GM23338 (cell line): ENCODE measurements around the gene IFNL3. TPM values are rescaled to one million over a fixed set of nuclear protein-coding genes. Genes with fewer than 3 reads are reported as not detected.
A peak's percentile ranks its signal among the peaks of the same experiment; 100 is the strongest.

Experiments used
- ATAC-seq: fragments of 200-7000 bp; cut with Tn5 transposase; 3 replicates; pipeline ENCODE4 v1.9.1; 2020
- DNase-seq: peaks from one replicate; pipeline ENCODE4 v3.0.0-alpha.2; 2015; ENCODE audit warnings: low spot score
- H2AFZ ChIP-seq: fragments of 200-600 bp; sonication (generic); 2 replicates; pipeline ENCODE4 v1.8.0; 2016; ENCODE audit warnings: antibody characterized with exemption, mild to moderate bottlenecking, moderate library complexity
- H3F3A ChIP-seq: fragments of 200-600 bp; sonication (generic); replicated peaks from 2 replicates; pipeline ENCODE4 v1.8.0; 2017; ENCODE audit warnings: antibody characterized with exemption, mixed run types, low read depth
- H3K27ac ChIP-seq: fragments of 200-600 bp; sonication (generic); 2 replicates; pipeline ENCODE4 v1.6.1; 2016; ENCODE audit warnings: low read depth
- H3K27me3 ChIP-seq: fragments of 200-600 bp; sonication (generic); 2 replicates; pipeline ENCODE4 v1.8.0; 2016; ENCODE audit warnings: mild to moderate bottlenecking, mixed run types, moderate library complexity; ENCODE audit not compliant: insufficient read depth
- H3K36me3 ChIP-seq: fragments of 200-600 bp; sonication (generic); 2 replicates; pipeline ENCODE4 v1.8.0; 2016; ENCODE audit warnings: mild to moderate bottlenecking; ENCODE audit not compliant: insufficient read depth
- H3K4me1 ChIP-seq: fragments of 200-600 bp; sonication (generic); 2 replicates; pipeline ENCODE4 v1.8.0; 2016; ENCODE audit warnings: mild to moderate bottlenecking, moderate library complexity; ENCODE audit not compliant: insufficient read depth
- H3K4me2 ChIP-seq: fragments of 200-600 bp; sonication (generic); 2 replicates; pipeline ENCODE4 v1.7.1; 2017; ENCODE audit warnings: mixed run types
- H3K4me3 ChIP-seq: fragments of 200-600 bp; sonication (generic); 2 replicates; pipeline ENCODE4 v1.6.1; 2016; ENCODE audit warnings: mixed run types
- H3K79me2 ChIP-seq: fragments of 200-600 bp; sonication (generic); replicated peaks from 2 replicates; pipeline ENCODE4 v1.8.0; 2017; ENCODE audit warnings: mild to moderate bottlenecking; ENCODE audit not compliant: insufficient read depth
- H3K9me2 ChIP-seq: fragments of 200-600 bp; sonication (generic); 2 replicates; pipeline ENCODE4 v1.8.0; 2017; ENCODE audit not compliant: insufficient read depth
- H4K20me1 ChIP-seq: fragments of 200-600 bp; sonication (generic); replicated peaks from 2 replicates; pipeline ENCODE4 v1.8.0; 2017; ENCODE audit warnings: mild to moderate bottlenecking; ENCODE audit not compliant: insufficient read depth
- H3K27ac Mint-ChIP-seq: 2 replicates; pipeline ENCODE4 v1.8.0; 2020; ENCODE audit warnings: inconsistent platforms, mild to moderate bottlenecking, moderate library complexity, mixed read lengths
- H3K27me3 Mint-ChIP-seq: 3 replicates; pipeline ENCODE4 v1.8.0; 2022; ENCODE audit warnings: low read depth, mild to moderate bottlenecking, moderate library complexity, mixed read lengths, inconsistent platforms; ENCODE audit not compliant: insufficient read depth, poor library complexity
- H3K36me3 Mint-ChIP-seq: 3 replicates; pipeline ENCODE4 v1.8.0; 2021; ENCODE audit warnings: low read depth, mild to moderate bottlenecking, inconsistent platforms, moderate library complexity, mixed read lengths
- H3K4me1 Mint-ChIP-seq: 3 replicates; pipeline ENCODE4 v1.8.0; 2020; ENCODE audit warnings: mild to moderate bottlenecking, inconsistent platforms, mixed read lengths
- H3K4me3 Mint-ChIP-seq: 3 replicates; pipeline ENCODE4 v1.8.0; 2021; ENCODE audit warnings: moderate library complexity, mild to moderate bottlenecking, inconsistent platforms, mixed read lengths
- H3K9me3 Mint-ChIP-seq: 3 replicates; pipeline ENCODE4 v1.8.0; 2020; ENCODE audit warnings: moderate library complexity, mild to moderate bottlenecking, inconsistent platforms, mixed read lengths
- CREB1 ChIP-seq: fragments of 250-450 bp; sonication (Bioruptor Pico); IDR thresholded peaks from 2 replicates; pipeline ENCODE4 v1.5.0; 2020; ENCODE audit warnings: low read depth, mild to moderate bottlenecking, moderate library complexity
- CTCF ChIP-seq, 2 experiments: fragments of 200-600 bp in 1 of 2; sonication (generic) in 1 of 2; conservative IDR thresholded peaks; 2 replicates each; pipeline versions ENCODE4 v1.5.1 to v1.6.1; 2016 to 2017; ENCODE audit warnings: antibody characterized with exemption in 2 of 2, low read depth in 2 of 2, mild to moderate bottlenecking in 2 of 2, moderate library complexity in 1 of 2
- EZH2 ChIP-seq: fragments of 200-600 bp; sonication (generic); IDR thresholded peaks from one replicate; pipeline ENCODE4 v1.8.0; 2017; ENCODE audit warnings: antibody characterized with exemption, mild to moderate bottlenecking, low read depth; ENCODE audit not compliant: unreplicated experiment
- JUNB ChIP-seq: IDR thresholded peaks from one replicate; pipeline ENCODE4 v1.6.1; 2016; ENCODE audit warnings: antibody characterized with exemption; ENCODE audit not compliant: unreplicated experiment
- NANOG ChIP-seq: IDR thresholded peaks from 2 replicates; pipeline ENCODE4 v1.6.1; 2016; ENCODE audit warnings: antibody characterized with exemption, borderline replicate concordance
- REST ChIP-seq: IDR thresholded peaks from one replicate; pipeline ENCODE4 v1.6.1; 2018; ENCODE audit warnings: antibody characterized with exemption; ENCODE audit not compliant: unreplicated experiment
- STAT1 ChIP-seq: IDR thresholded peaks from one replicate; pipeline ENCODE4 v1.6.1; 2016; ENCODE audit warnings: antibody characterized with exemption; ENCODE audit not compliant: unreplicated experiment
- polyA plus RNA-seq: library from polyadenylated mRNA; unstranded; fragments of >200 nt; fragmentation: Nextera tagmentation; extraction: Ambion mirVana; gene quantifications from 2 replicates; pipeline ENCODE4 v1.2.1, GENCODE V29; 2016
- total RNA-seq: library from RNA; depleted of rRNA; stranded (reverse); fragments of >200 nt; shearing (Covaris generic); gene quantifications from 2 replicates; pipeline ENCODE4 v1.2.3, GENCODE V29; 2014

IFNL3 gene
- total and polyA plus RNA-seq, 2 experiments from 2014 or later = not detected

GRCh38 chr19:39264306-39265290 is 19.8 kb upstream of the IFNL3 start:
- Mint-ChIP-seq H3K4me1 (peaks cover 8% of the 10 kb centered on the region; the same call in 2 of the 3 replicates), H3K9me3 (peaks cover 11% of the 10 kb centered on the region), H3K4me3 (peak overlapping the region; percentile 44), H3K27me3 (peaks cover 46% of the 10 kb centered on the region), H3K27ac (no peak overlapping the region), H3K36me3 (peaks cover 3% of the 10 kb centered on the region; the same call in 1 of the 3 replicates)
- Histone ChIP-seq H3K4me2 (peak overlapping the region; percentile 79), H3K79me2 (no peaks in the 10 kb centered on the region), H3K4me3 (peak overlapping the region; percentile 52), H4K20me1 (no peaks in the 10 kb centered on the region; the same call in 1 of the 2 replicates), H3K27ac (no peak overlapping the region), H3K27me3 (peaks cover 76% of the 10 kb centered on the region), H3K9me2 (no peaks in the 10 kb centered on the region), H3K36me3 (no peaks in the 10 kb centered on the region), H2AFZ (peak overlapping the region; percentile 95), H3K4me1 (no peaks in the 10 kb centered on the region; the same call in 1 of the 2 replicates), H3F3A (no peaks in the 10 kb centered on the region)
- TF ChIP-seq NANOG (no peak), CTCF (conservative IDR thresholded peaks at IDR 0.05; ENCODE audit: low read depth in 2 of 2) (peak in 1 of 2 experiments; percentile 29; a peak in 1 of 4 replicates), CREB1 (CRISPR knock-in tag) (no peak), STAT1 (no peak), REST (no peak), EZH2 (peak; percentile 77)
- DNase-seq = peak; percentile 67
- peak; percentile 72 for ATAC-seq

GRCh38 chr19:39263912-39264305 is 19.1 kb upstream of the IFNL3 start:
- H3K4me3 Mint-ChIP-seq = peak overlapping the region; percentile 44; the same call in 2 of the 3 replicates

More at GRCh38 chr19:39263912-39264305, 19.1 kb upstream of the IFNL3 start:
- Histone ChIP-seq H3K9me2 (no peaks in the 10 kb centered on the region), H4K20me1 (no peaks in the 10 kb centered on the region; the same call in 1 of the 2 replicates), H3K27me3 (peaks cover 76% of the 10 kb centered on the region), H3K36me3 (no peaks in the 10 kb centered on the region), H3F3A (no peaks in the 10 kb centered on the region), H3K4me3 (peak overlapping the region; percentile 52), H3K27ac (no peak overlapping the region), H3K4me1 (no peaks in the 10 kb centered on the region; the same call in 1 of the 2 replicates), H3K4me2 (peak overlapping the region; percentile 79), H2AFZ (peak overlapping the region; percentile 95), H3K79me2 (no peaks in the 10 kb centered on the region)
- Mint-ChIP-seq H3K27ac (no peak overlapping the region), H3K27me3 (peaks cover 42% of the 10 kb centered on the region), H3K36me3 (peaks cover 3% of the 10 kb centered on the region; the same call in 1 of the 3 replicates), H3K4me1 (peaks cover 8% of the 10 kb centered on the region; the same call in 2 of the 3 replicates), H3K9me3 (peaks cover 11% of the 10 kb centered on the region)
- TF ChIP-seq CTCF (conservative IDR thresholded peaks at IDR 0.05; ENCODE audit: low read depth in 2 of 2) = peak; percentile 23 to 47; a peak in 2 of 4 replicates
- peak; percentile 69 for TF ChIP-seq EZH2
- TF ChIP-seq JUNB = no peak
- ATAC-seq (peak; percentile 65), DNase-seq (peak; percentile 59)
